IgD-negative memory B cell (primary cell): ENCODE data around the gene TTC3. TPM values are rescaled to one million over a fixed set of nuclear protein-coding genes. Genes with fewer than 3 reads are reported as not detected.
"Not testable (repeated sequence)": the region's sequence is repeated elsewhere in the genome, so short reads cannot be mapped to it uniquely, and the experiment has no call there.

Source experiments
- H3K27ac Mint-ChIP-seq, 3 donors: one replicate each; pipeline ENCODE4 v1.8.0; 2020 to 2022; ENCODE audit warnings: mild to moderate bottlenecking in 3 of 3, mixed read lengths in 3 of 3, moderate library complexity in 1 of 3
- H3K27me3 Mint-ChIP-seq: one replicate; pipeline ENCODE4 v1.8.0; 2021; ENCODE audit warnings: mixed read lengths
- H3K36me3 Mint-ChIP-seq: one replicate; pipeline ENCODE4 v1.8.0; 2020; ENCODE audit warnings: mild to moderate bottlenecking, mixed read lengths
- H3K4me1 Mint-ChIP-seq, 3 donors: one replicate each; pipeline ENCODE4 v1.8.0; 2020 to 2022; ENCODE audit warnings: mixed read lengths in 3 of 3, mild to moderate bottlenecking in 1 of 3
- H3K4me3 Mint-ChIP-seq, 4 donors: one replicate each; pipeline ENCODE4 v1.8.0; 2020 to 2022; ENCODE audit warnings: mild to moderate bottlenecking in 4 of 4, mixed read lengths in 4 of 4, moderate library complexity in 3 of 4
- H3K9me3 Mint-ChIP-seq, 3 donors: one replicate each; pipeline ENCODE4 v1.8.0; 2020 to 2021; ENCODE audit warnings: mixed read lengths in 3 of 3, mild to moderate bottlenecking in 1 of 3
- polyA plus RNA-seq: library from polyadenylated mRNA; unstranded; fragments of 300-500 nt; fragmentation: Illumina TruSeq; gene quantifications from one replicate; pipeline ENCODE4 v1.2.3, GENCODE V29; 2021

The TTC3 gene
- polyA plus RNA-seq, 1 donor from 2014 or later: 82.7 TPM

DNA sequence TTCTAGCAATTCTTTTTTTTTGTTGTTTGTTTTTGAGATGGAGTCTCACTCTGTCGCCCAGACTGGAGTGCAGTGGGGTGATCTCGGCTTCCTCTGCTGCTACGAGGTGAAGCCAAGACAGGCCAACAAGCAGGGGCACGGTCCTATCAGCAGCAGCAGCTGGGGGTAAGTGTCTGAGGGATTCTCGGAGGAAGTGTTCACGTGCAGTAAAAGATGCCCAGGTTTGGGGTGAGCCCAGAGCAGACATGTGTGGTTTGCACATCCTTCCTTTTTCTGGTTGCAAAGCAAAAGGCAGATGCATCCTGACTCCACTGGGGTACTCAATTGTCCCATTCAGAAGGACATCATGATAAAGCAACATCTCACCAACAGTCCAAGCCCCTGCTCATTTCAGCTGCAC lies 27.9 kb upstream of the TTC3 start:
- no peak overlapping the region for H3K4me3 Mint-ChIP-seq
- H3K36me3 Mint-ChIP-seq: no peaks in the 10 kb centered on the region

DNA sequence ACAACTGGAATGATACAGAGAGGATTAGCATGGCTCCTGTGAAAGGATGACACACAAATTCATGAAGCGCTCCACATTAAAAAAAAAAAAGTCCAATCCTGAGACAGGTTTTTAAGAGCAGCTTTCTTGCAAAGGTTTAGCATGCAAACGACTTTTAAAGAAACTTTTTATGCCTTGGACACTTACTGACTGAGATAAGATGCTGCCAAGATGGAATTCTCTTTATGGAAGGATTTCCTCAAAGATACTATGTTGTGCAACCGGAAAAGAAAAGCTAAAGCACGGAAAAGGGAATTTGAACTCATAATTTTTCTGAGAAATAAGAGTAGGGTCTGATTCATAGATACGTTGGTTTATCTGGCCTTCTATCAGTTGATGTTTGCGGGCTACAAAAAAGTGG lies 27.5 kb upstream of the TTC3 start:
- H3K4me1 Mint-ChIP-seq: peaks cover 4 to 10% (median 5%) of the 10 kb centered on the region in 3 donors
- peaks cover 2% of the 10 kb centered on the region for H3K27me3 Mint-ChIP-seq
- peak overlapping the region in 1 of 3 donors; percentile 54 for H3K27ac Mint-ChIP-seq
- no peak overlapping the region for H3K4me3 Mint-ChIP-seq
- no peaks in the 10 kb centered on the region for H3K36me3 Mint-ChIP-seq
- H3K9me3 Mint-ChIP-seq: no peaks in the 10 kb centered on the region

More for the DNA sequence above, 27.9 kb upstream of the TTC3 start:
- Mint-ChIP-seq H3K4me1 (peaks cover 4 to 10% (median 5%) of the 10 kb centered on the region in 3 donors), H3K27me3 (peaks cover 2% of the 10 kb centered on the region), H3K27ac (peak overlapping the region in 2 of 3 donors; percentile 24 to 54), H3K9me3 (no peaks in the 10 kb centered on the region)

DNA sequence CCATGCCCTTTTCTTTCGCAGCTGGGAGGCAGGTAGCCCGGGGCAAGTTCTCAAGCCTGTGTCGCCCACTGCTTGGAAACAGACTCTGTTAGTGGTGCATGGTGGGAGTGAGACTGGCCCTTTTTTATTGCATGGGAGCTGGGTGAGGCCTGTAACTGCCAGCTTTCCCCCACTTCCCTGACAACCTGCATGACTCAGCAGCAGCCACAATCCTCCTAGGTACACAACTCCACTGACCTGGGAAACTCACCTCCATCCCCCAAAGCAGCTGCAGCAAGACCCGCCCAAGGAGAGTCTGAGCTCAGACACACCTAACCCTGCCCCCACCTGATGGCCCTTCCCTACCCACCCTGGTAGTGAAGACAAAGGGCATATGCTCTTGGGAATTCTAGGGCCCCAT lies 26.0 kb upstream of the TTC3 start:
- no peaks in the 10 kb centered on the region for H3K9me3 Mint-ChIP-seq
- no peaks in the 10 kb centered on the region for H3K36me3 Mint-ChIP-seq
- no peak overlapping the region for H3K4me3 Mint-ChIP-seq
- peaks cover 2% of the 10 kb centered on the region for H3K27me3 Mint-ChIP-seq
- peaks cover 4 to 10% (median 5%) of the 10 kb centered on the region in 3 donors for H3K4me1 Mint-ChIP-seq
- H3K27ac Mint-ChIP-seq: no peak overlapping the region

DNA sequence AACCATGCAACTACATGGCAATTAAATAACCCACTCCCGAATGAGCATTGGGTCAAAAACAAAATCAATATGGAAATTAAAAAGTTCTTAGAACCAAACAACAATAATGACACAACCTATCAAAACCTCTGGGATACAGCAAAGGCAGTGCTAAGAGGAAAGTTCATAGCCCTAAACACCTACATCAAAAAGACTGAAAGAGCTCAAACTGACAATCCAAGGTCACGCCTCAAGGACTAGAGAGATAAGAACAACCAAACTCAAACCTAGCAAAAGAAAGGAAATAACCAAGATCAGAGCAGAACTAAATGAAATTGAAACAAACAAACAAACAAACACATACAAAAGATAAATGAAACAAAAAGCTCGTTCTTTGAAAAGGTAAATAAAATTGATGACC lies 23.3 kb upstream of the TTC3 start:
- H3K36me3 Mint-ChIP-seq, H3K27me3 Mint-ChIP-seq, H3K9me3 Mint-ChIP-seq, H3K4me1 Mint-ChIP-seq, H3K4me3 Mint-ChIP-seq, H3K27ac Mint-ChIP-seq: not testable (repeated sequence)

DNA sequence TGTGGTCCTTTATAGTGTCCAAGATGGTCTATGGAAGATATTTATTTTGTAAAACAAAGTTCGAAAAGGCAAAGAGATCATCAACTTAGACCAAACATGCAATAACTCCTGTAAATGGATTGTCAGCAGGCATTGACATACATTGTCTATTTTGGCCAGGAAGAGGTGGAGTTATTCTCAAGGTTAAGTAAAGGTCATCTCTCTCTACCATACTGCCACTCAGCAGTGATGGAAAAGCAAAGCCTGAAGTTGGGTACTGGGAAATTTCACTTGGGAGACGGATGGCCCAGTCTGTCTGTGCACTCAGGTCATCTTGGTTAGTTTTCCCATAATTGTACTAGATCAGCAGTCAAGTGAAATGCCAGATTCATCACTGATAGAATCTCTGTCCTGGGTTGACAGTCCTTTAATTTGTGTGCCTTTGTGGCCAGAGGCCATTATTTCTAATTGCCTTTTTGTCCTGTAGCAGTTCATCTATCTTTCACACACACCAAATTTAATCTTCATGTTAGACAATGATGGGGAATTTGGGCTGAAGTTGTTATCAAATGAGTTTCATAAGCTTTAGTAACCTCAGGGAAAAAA lies 17.7 kb upstream of the TTC3 start:
- Mint-ChIP-seq H3K36me3 (no peaks in the 10 kb centered on the region), H3K9me3 (peaks cover 0 to 3% (median 0%) of the 10 kb centered on the region in 3 donors), H3K27ac (no peak overlapping the region), H3K4me3 (no peak overlapping the region), H3K4me1 (peaks cover 0 to 3% (median 2%) of the 10 kb centered on the region in 3 donors), H3K27me3 (no peaks in the 10 kb centered on the region)

DNA sequence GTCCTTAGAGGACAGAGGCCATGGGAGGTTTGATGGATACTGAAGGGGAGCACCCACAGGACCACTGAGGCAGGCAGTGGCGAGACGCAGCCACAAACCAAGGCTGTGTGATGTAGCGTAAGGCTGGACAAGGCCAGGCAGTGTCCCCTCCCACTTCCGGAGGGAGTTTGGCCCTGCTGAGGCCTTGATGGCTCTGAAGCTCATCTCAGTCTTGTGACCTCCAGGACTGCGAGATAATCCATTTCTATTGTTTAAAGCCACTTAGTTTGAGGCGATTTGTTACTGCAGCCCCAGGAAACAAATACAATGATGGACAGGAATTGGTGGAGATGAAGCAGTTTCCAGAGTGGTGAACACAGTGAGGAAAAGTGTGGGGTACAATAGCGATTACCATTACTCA lies 15.4 kb upstream of the TTC3 start:
- Mint-ChIP-seq H3K4me3 (no peak overlapping the region), H3K27me3 (no peaks in the 10 kb centered on the region), H3K9me3 (peaks cover 0 to 3% (median 0%) of the 10 kb centered on the region in 3 donors), H3K27ac (no peak overlapping the region), H3K36me3 (peaks cover 3% of the 10 kb centered on the region), H3K4me1 (peaks cover 0 to 4% (median 3%) of the 10 kb centered on the region in 3 donors)

DNA sequence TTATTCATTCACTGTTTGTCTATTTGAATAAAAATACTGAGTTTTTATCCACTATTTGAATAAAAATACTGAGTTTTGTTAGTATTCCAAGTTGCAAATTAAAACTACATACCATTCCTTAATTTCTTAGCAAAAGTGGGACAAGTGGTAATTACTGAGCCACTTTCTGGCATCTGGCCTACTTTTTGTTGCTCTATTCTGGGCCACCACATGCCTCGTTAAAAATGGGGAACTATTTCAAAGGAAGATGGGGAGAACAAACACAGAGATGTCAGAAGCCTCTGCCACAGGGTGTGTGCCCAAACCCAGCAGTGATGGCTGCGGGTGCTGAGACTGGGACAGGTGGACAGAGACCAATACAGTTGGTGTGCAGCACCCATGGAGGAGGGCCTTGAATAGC lies 14.8 kb upstream of the TTC3 start:
- H3K27ac Mint-ChIP-seq: no peak overlapping the region
- no peak overlapping the region for H3K4me3 Mint-ChIP-seq
- H3K27me3 Mint-ChIP-seq: no peaks in the 10 kb centered on the region
- H3K4me1 Mint-ChIP-seq: peaks cover 0 to 4% (median 3%) of the 10 kb centered on the region in 3 donors
- H3K36me3 Mint-ChIP-seq: peaks cover 3% of the 10 kb centered on the region
- H3K9me3 Mint-ChIP-seq: peaks cover 0 to 3% (median 0%) of the 10 kb centered on the region in 3 donors

DNA sequence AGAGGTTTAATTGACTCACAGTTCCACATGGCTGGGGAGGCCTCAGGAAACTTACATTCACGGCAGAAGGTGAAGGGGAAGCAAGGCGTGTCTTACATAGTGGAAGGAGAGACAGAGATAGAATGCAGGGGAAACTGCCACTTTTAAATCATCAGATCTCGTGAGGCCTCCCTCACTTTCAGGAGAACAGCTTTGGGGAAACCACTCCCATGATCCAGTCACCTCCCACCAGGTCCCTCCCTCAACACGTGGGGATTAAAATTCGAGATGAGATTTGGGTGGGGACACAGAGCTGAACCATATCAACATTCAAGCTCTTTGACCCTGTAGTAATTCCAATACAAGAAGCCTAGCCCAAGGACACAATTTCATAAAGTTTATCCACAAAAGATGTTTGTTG lies 13.9 kb upstream of the TTC3 start:
- Mint-ChIP-seq H3K4me3 (no peak overlapping the region), H3K27ac (no peak overlapping the region), H3K9me3 (peaks cover 0 to 3% (median 0%) of the 10 kb centered on the region in 3 donors), H3K4me1 (peaks cover 2 to 4% (median 3%) of the 10 kb centered on the region in 3 donors), H3K27me3 (no peaks in the 10 kb centered on the region), H3K36me3 (peaks cover 3% of the 10 kb centered on the region)

DNA sequence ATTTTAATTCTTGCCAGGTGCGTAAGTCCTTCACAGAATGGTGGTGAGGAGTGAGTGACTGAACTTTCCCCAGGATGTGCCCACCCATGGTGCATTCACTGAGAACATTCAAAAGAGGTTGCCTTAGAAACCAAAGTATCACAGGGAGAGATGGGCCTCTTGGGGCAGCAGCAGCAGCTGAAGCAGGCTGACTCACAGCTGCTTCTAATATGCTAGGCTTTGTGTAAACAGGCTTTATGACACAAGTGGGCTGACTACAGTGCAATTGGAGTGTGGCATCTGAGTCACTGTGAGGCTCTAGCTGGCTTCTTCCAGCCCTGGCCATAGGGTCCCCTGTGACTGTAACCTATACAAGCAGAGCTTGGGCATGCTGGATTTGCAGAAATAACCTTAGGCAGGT lies 12.8 kb upstream of the TTC3 start:
- no peak overlapping the region for H3K4me3 Mint-ChIP-seq
- H3K9me3 Mint-ChIP-seq: peaks cover 0 to 3% (median 0%) of the 10 kb centered on the region in 3 donors
- H3K4me1 Mint-ChIP-seq: peaks cover 2 to 4% (median 3%) of the 10 kb centered on the region in 3 donors
- peak overlapping the region in 1 of 3 donors; percentile 19 for H3K27ac Mint-ChIP-seq
- H3K36me3 Mint-ChIP-seq: peaks cover 3% of the 10 kb centered on the region
- H3K27me3 Mint-ChIP-seq: no peaks in the 10 kb centered on the region

DNA sequence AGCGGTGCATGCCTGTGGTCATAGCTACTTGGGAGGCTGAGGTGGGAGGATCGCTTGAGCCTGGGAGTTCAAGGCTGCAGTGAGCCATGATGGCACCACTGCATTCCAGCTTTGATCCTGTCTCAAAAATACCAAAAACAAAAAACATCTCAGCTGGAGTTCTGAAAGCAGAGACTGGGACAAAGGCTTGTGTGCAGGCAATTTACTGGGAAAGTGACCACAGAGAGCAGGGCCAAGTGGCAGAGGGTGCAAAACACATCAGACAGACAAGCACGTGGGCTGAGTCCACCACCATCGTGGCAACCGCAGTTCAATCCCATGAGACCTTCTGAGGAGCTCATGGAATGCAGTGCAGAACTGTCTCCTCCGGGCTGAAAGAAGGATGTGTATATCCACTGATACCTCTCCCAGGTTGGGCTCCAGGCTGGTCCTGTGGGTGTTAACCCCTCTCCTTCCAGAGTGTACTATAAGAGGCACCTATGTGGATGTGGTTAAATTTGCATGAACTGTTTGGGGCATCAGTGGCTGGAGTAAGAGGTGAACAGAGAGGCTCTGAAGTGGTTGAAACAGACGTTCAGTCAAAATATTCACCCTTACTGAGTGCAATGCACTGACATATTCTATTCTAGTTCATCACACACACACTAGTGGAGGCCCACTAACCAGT lies 11.0 kb upstream of the TTC3 start:
- Mint-ChIP-seq H3K27ac (no peak overlapping the region), H3K36me3 (peaks cover 9% of the 10 kb centered on the region), H3K4me1 (peaks cover 2 to 4% (median 3%) of the 10 kb centered on the region in 3 donors), H3K9me3 (no peaks in the 10 kb centered on the region), H3K4me3 (no peak overlapping the region), H3K27me3 (no peaks in the 10 kb centered on the region)

DNA sequence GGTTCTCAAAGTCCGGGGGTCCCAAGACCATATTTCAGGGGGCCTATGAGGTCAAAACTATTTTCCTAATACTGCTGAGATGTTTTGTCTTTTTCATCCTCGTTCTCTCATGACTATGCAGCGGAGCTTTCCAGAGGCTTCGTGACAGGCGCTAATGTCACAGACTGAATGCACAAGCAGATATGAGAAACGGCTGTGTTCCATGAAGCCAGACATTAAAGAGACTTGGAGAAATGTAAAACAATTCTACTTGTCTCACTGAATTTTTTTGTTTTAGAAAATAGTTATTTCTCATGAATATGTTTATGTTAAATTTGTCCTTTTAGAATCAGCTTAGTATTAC lies 10.5 kb upstream of the TTC3 start:
- H3K4me3 Mint-ChIP-seq: no peak overlapping the region
- no peaks in the 10 kb centered on the region for H3K27me3 Mint-ChIP-seq
- H3K4me1 Mint-ChIP-seq: peaks cover 2 to 4% (median 3%) of the 10 kb centered on the region in 3 donors
- H3K9me3 Mint-ChIP-seq: no peaks in the 10 kb centered on the region
- H3K27ac Mint-ChIP-seq: no peak overlapping the region
- H3K36me3 Mint-ChIP-seq: peaks cover 9% of the 10 kb centered on the region

DNA sequence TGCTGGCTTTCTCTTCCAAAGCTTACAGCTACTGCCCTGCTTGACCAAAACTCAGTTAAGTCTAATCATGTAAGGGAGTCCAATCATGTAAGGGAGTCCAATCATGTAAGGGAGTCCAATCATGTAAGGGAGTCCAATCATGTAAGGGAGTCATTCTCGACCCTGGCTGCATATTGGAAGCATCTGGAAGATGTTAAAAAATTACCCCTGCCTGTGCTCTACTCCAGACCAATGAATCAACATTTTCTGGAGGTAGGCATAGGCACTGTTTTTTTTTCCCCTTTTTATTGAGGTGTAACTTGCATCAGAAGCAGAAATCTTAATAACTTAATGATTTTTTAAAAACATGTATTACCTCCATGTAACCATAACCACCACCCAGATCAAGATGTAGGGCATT lies 9.6 kb upstream of the TTC3 start:
- Mint-ChIP-seq H3K27me3 (no peaks in the 10 kb centered on the region), H3K9me3 (no peaks in the 10 kb centered on the region), H3K4me1 (peaks cover 0 to 2% (median 2%) of the 10 kb centered on the region in 3 donors), H3K4me3 (no peak overlapping the region), H3K36me3 (peaks cover 13% of the 10 kb centered on the region), H3K27ac (peak overlapping the region in 2 of 3 donors; percentile 21 to 79)

DNA sequence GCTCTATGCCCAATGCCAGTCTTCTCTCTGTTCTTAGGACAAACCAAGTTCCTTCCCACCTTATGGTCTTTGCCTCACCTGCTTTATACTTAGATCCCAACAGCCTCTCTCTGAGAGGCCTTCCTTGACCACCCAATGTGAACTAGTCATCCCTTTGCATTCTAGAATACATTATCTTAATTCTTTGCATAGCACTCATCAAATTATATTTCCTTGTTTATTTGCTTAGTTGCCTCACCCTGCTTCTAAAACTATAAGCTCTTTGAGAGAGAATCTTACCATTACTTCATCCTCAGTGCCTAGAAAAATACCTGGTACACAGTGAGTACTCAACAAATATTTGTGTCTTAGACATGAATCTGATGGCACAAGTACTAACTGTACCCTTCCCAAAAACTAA lies 8.2 kb upstream of the TTC3 start:
- Mint-ChIP-seq H3K27me3 (no peaks in the 10 kb centered on the region), H3K9me3 (no peaks in the 10 kb centered on the region), H3K4me1 (peaks cover under 1 to 3% (median 2%) of the 10 kb centered on the region in 3 donors), H3K4me3 (no peak overlapping the region), H3K27ac (peak overlapping the region in 1 of 3 donors; percentile 65), H3K36me3 (peaks cover 16% of the 10 kb centered on the region)

DNA sequence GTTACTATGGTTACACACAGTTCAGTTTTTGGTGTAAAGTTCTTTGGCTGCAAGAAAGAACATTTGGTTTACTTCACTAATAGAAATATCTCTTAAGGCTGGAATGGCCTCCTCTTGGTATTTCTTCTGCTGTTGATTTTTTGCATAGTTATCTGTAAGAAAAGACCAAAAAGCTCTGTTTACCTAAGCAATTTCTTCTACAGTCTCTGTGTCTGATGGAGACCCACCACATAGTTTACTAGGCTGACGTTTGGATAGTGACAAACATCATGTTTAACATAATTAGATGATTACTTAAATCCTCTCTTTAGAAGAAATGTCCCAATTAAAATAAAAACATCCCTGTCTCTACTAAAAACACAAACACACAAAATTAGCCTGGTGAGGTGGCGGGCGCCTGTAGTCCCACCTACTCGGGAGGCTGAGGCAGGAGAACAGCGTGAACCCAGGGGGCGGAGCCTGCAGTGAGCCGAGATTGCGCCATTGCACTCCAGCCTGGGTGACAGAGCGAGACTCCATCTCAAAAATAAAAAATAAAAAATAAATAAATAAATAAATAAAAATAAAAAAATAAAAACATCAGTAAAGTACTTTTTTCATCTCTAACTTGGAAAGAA lies 7.4 kb upstream of the TTC3 start:
- Mint-ChIP-seq H3K27ac (no peak overlapping the region), H3K4me3 (no peak overlapping the region), H3K4me1 (peaks cover 2 to 8% (median 7%) of the 10 kb centered on the region in 3 donors), H3K9me3 (no peaks in the 10 kb centered on the region), H3K36me3 (peaks cover 16% of the 10 kb centered on the region), H3K27me3 (no peaks in the 10 kb centered on the region)

DNA sequence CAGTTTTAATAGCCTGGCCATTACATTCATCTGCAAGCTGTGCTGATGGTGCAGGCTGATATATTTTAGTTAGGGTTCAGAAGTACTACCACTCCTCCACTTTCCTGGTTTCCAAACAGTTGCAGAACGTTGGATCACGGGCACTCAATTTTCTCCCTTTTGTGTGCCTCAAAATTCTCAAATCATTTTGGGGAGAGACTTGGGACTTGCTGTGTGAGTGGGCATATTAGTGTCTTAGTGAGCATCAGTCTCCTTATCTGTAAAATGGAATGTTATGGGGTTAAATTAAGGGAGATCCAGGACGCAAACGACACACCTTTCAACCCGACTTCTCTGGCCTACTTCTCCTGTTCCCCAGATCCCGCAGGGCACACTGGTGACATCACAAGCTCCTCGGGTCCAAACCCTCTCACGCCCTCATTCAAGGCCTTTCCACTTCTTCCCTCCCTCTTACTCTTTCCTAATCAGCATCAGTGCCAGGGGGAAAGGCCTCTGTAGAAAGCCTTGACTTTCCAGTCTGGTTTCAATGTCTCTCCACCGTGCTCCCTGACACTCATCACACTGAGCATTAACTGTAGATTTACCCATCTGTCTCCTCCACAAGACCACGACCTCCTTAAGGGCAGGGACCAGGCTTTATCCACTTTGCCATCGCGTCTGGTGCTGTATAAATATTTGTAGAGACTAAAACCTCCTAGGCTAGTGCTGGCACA lies 1.3 kb upstream of the TTC3 start:
- H3K27ac Mint-ChIP-seq: peak overlapping the region; percentile 89 to 98 (median 97)
- no peaks in the 10 kb centered on the region for H3K27me3 Mint-ChIP-seq
- H3K4me3 Mint-ChIP-seq: peak overlapping the region; percentile 85 to 93 (median 91)
- H3K4me1 Mint-ChIP-seq: peaks cover 11 to 34% (median 26%) of the 10 kb centered on the region in 3 donors
- peaks cover 0 to 4% (median 0%) of the 10 kb centered on the region in 3 donors for H3K9me3 Mint-ChIP-seq
- H3K36me3 Mint-ChIP-seq: peaks cover 9% of the 10 kb centered on the region
